H9 (cell line): ENCODE data around the gene UPK3B. TPM values are rescaled to one million over a fixed set of nuclear protein-coding genes. Genes with fewer than 3 reads are reported as not detected.
"Not testable (repeated sequence)": the region's sequence is repeated elsewhere in the genome, so short reads cannot be mapped to it uniquely, and the experiment has no call there.

Source experiments
- DNase-seq: peaks from one replicate; pipeline ENCODE4 v3.0.0-alpha.2; 2017
- H2AFZ ChIP-seq: one replicate; pipeline ENCODE4 v1.6.1; 2013; ENCODE audit warnings: mild to moderate bottlenecking, low read length, control low read depth, moderate library complexity
- H2AK5ac ChIP-seq: 2 replicates; pipeline ENCODE4 v1.6.1; 2013; ENCODE audit warnings: low read length, control low read depth, mixed read lengths; ENCODE audit not compliant: insufficient read length
- H2BK120ac ChIP-seq: one replicate; pipeline ENCODE4 v1.6.1; 2013; ENCODE audit warnings: low read depth, mild to moderate bottlenecking, low read length, control low read depth, inconsistent platforms; ENCODE audit not compliant: poor library complexity, severe bottlenecking
- H2BK12ac ChIP-seq: 2 replicates; pipeline ENCODE4 v1.6.1; 2013; ENCODE audit warnings: low read length, control low read depth, mixed read lengths, low read depth; ENCODE audit not compliant: insufficient read length
- H2BK15ac ChIP-seq: 2 replicates; pipeline ENCODE4 v1.6.1; 2013; ENCODE audit warnings: low read depth, low read length, control low read depth
- H2BK20ac ChIP-seq: one replicate; pipeline ENCODE4 v1.6.1; 2013; ENCODE audit warnings: low read depth, mild to moderate bottlenecking, low read length, control low read depth, inconsistent platforms; ENCODE audit not compliant: poor library complexity, severe bottlenecking
- H2BK5ac ChIP-seq: 2 replicates; pipeline ENCODE4 v1.6.1; 2013; ENCODE audit warnings: low read length, control low read depth, mixed read lengths; ENCODE audit not compliant: insufficient read length
- H3K14ac ChIP-seq: 2 replicates; pipeline ENCODE4 v1.6.1; 2013; ENCODE audit warnings: low read length, control low read depth; ENCODE audit not compliant: insufficient read depth
- H3K18ac ChIP-seq: 2 replicates; pipeline ENCODE4 v1.6.1; 2013; ENCODE audit warnings: low read depth, mild to moderate bottlenecking, mixed read lengths, low read length, control low read depth; ENCODE audit not compliant: insufficient read length
- H3K23ac ChIP-seq: 2 replicates; pipeline ENCODE4 v1.6.1; 2013; ENCODE audit warnings: low read length, control low read depth, mixed read lengths, low read depth; ENCODE audit not compliant: insufficient read length
- H3K23me2 ChIP-seq: 2 replicates; pipeline ENCODE4 v1.6.1; 2013; ENCODE audit warnings: low read depth, mild to moderate bottlenecking, mixed read lengths, low read length, control low read depth; ENCODE audit not compliant: insufficient read length, poor library complexity, severe bottlenecking
- H3K27ac ChIP-seq: 2 replicates; pipeline ENCODE4 v1.5.1; 2013; ENCODE audit warnings: low read length, control low read depth, mixed read lengths, low read depth; ENCODE audit not compliant: insufficient read length
- H3K27me3 ChIP-seq: 2 replicates; pipeline ENCODE4 v1.6.1; 2013; ENCODE audit warnings: low read length, control low read depth, inconsistent platforms; ENCODE audit not compliant: insufficient read depth
- H3K4ac ChIP-seq: 2 replicates; pipeline ENCODE4 v1.6.1; 2013; ENCODE audit warnings: low read depth, mild to moderate bottlenecking, control low read depth, inconsistent platforms, low read length, moderate library complexity
- H3K4me1 ChIP-seq: 2 replicates; pipeline ENCODE4 v1.6.1; 2013; ENCODE audit warnings: low read length, control low read depth, inconsistent platforms; ENCODE audit not compliant: insufficient read depth
- H3K4me2 ChIP-seq: 2 replicates; pipeline ENCODE4 v1.6.1; 2013; ENCODE audit warnings: low read length, control low read depth, mixed read lengths; ENCODE audit not compliant: insufficient read length, insufficient read depth
- H3K56ac ChIP-seq: 2 replicates; pipeline ENCODE4 v1.6.1; 2013; ENCODE audit warnings: low read depth, mild to moderate bottlenecking, mixed read lengths, low read length, control low read depth; ENCODE audit not compliant: insufficient read length
- H3K79me1 ChIP-seq: 2 replicates; pipeline ENCODE4 v1.6.1; 2013; ENCODE audit warnings: low read depth, mild to moderate bottlenecking, moderate library complexity, low read length, control low read depth, inconsistent platforms; ENCODE audit not compliant: insufficient read depth, poor library complexity, severe bottlenecking
- H3K79me2 ChIP-seq: 2 replicates; pipeline ENCODE4 v1.6.1; 2013; ENCODE audit warnings: low read length, control low read depth, inconsistent platforms; ENCODE audit not compliant: insufficient read depth
- H3K9ac ChIP-seq: 2 replicates; pipeline ENCODE4 v1.6.1; 2013; ENCODE audit warnings: low read length, control low read depth, mixed read lengths; ENCODE audit not compliant: insufficient read length; ENCODE audit errors: extremely low read depth
- H3K9me3 ChIP-seq: one replicate; pipeline ENCODE4 v1.6.1; 2013; ENCODE audit warnings: low read depth, low read length, inconsistent platforms; ENCODE audit not compliant: control insufficient read depth
- H3T11ph ChIP-seq: one replicate; pipeline ENCODE4 v1.6.1; 2013; ENCODE audit warnings: mild to moderate bottlenecking, low read length, control low read depth, inconsistent platforms
- H4K20me1 ChIP-seq: one replicate; pipeline ENCODE4 v1.6.1; 2013; ENCODE audit not compliant: control insufficient read depth, insufficient read length, insufficient read depth
- H4K5ac ChIP-seq: 2 replicates; pipeline ENCODE4 v1.6.1; 2013; ENCODE audit warnings: low read depth, mild to moderate bottlenecking, mixed read lengths, low read length, control low read depth; ENCODE audit not compliant: insufficient read length
- H4K8ac ChIP-seq: replicated peaks from 2 replicates; pipeline ENCODE4 v1.6.1; 2013; ENCODE audit warnings: low read length, control low read depth, mixed read lengths, low read depth; ENCODE audit not compliant: insufficient read length
- H4K91ac ChIP-seq: 2 replicates; pipeline ENCODE4 v1.6.1; 2013; ENCODE audit warnings: low read depth, mild to moderate bottlenecking, moderate library complexity, mixed read lengths, low read length, control low read depth; ENCODE audit not compliant: insufficient read length
- H3K27ac Mint-ChIP-seq, 3 experiments: 2 replicates in 2 of 3; 3 replicates in 1 of 3; pipeline ENCODE4 v1.8.0; 2020 to 2021; ENCODE audit warnings: mixed read lengths in 3 of 3, mild to moderate bottlenecking in 1 of 3, moderate library complexity in 1 of 3
- H3K27me3 Mint-ChIP-seq: 2 replicates; pipeline ENCODE4 v1.8.0; 2021; ENCODE audit warnings: low read depth, mild to moderate bottlenecking, moderate library complexity, mixed read lengths
- H3K36me3 Mint-ChIP-seq, 3 experiments: 2 replicates in 2 of 3; 3 replicates in 1 of 3; pipeline ENCODE4 v1.8.0; 2020 to 2021; ENCODE audit warnings: low read depth in 3 of 3, mixed read lengths in 3 of 3; ENCODE audit not compliant: insufficient read depth in 1 of 3
- H3K4me1 Mint-ChIP-seq, 2 experiments: 2 replicates each; pipeline ENCODE4 v1.8.0; 2020; ENCODE audit warnings: mixed read lengths in 2 of 2
- H3K4me3 Mint-ChIP-seq, 2 experiments: 2 replicates in 1 of 2; 3 replicates in 1 of 2; pipeline ENCODE4 v1.8.0; 2020 to 2021; ENCODE audit warnings: mild to moderate bottlenecking in 2 of 2, mixed read lengths in 2 of 2, moderate library complexity in 1 of 2
- H3K9me3 Mint-ChIP-seq, 2 experiments: 2 replicates in 1 of 2; 3 replicates in 1 of 2; pipeline ENCODE4 v1.8.0; 2020; ENCODE audit warnings: mild to moderate bottlenecking in 2 of 2, mixed read lengths in 2 of 2, moderate library complexity in 1 of 2
- WGBS: extraction: QIAGEN DNeasy Blood & Tissue Kit; methylation state at CpG from one replicate; pipeline ENCODE4 v1.1.7; 2013; ENCODE audit warnings: missing lambda C conversion rate, low lambda C conversion rate, mixed read lengths; ENCODE audit not compliant: insufficient read length; ENCODE audit errors: extremely low coverage; 5-methylcytosine and 5-hydroxymethylcytosine counted together
- total RNA-seq: library from RNA; stranded (reverse); gene quantifications from 2 replicates; pipeline ENCODE4 v1.2.1, GENCODE V29; 2021

Gene UPK3B
- total RNA-seq, 1 experiment from 2014 or later = 3.5 TPM

- H3K14ac ChIP-seq, H3K79me2 ChIP-seq, H2BK15ac ChIP-seq, H3K4me1 ChIP-seq, H3K4me1 Mint-ChIP-seq, H3K9me3 Mint-ChIP-seq, H3K4me2 ChIP-seq, H3T11ph ChIP-seq, H4K91ac ChIP-seq, H3K27me3 ChIP-seq, H4K5ac ChIP-seq, H2BK5ac ChIP-seq, H3K27ac ChIP-seq, H3K9ac ChIP-seq, H2BK120ac ChIP-seq, H4K8ac ChIP-seq, H3K27me3 Mint-ChIP-seq, H3K18ac ChIP-seq, H3K56ac ChIP-seq, H3K9me3 ChIP-seq, H2AK5ac ChIP-seq, H3K4me3 Mint-ChIP-seq, H3K27ac Mint-ChIP-seq, H3K23me2 ChIP-seq, H2BK20ac ChIP-seq, H2AFZ ChIP-seq, H2BK12ac ChIP-seq, H4K20me1 ChIP-seq, H3K23ac ChIP-seq, DNase-seq, H3K4ac ChIP-seq, H3K79me1 ChIP-seq: not testable (repeated sequence)
- WGBS = no CpG with 5 or more reads among the region's 20 CpGs
- peaks cover 10 to 18% (median 15%) of the 10 kb centered on the region in 3 experiments; a peak in 6 of 7 replicates for H3K36me3 Mint-ChIP-seq
Measured at GRCh38 chr7:76485822-76486610, 24.3 kb upstream of the UPK3B start.

DNA sequence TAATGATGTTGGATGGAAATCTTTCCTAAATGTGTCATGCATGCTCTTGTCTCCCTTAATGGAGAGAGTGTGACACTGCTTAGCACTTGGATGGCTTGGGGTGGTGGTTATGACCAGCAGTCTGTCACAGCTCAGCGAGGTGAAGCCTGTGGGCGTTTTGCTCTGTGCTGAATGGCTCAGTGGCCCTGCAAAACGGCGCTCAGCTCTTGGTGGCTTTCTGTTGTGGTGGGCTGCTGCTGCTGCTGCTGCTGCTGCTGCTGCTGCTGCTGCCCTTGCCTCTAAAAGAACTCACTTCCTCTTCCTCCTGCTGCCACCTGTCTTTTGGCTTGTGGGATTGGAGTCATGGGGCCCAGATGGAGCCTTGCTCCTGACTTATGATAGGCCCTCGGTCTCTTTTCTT lies 23.7 kb upstream of the UPK3B start:
- H2BK20ac ChIP-seq, H3K4me2 ChIP-seq, H2AK5ac ChIP-seq, H3K23ac ChIP-seq, H3K4ac ChIP-seq, H3K9ac ChIP-seq, H4K5ac ChIP-seq, H3K56ac ChIP-seq, H2AFZ ChIP-seq, H3K27me3 ChIP-seq, H3K23me2 ChIP-seq, H4K91ac ChIP-seq, H3K9me3 Mint-ChIP-seq, H4K20me1 ChIP-seq, H3K9me3 ChIP-seq, H3K79me2 ChIP-seq, H2BK5ac ChIP-seq, H3K4me1 Mint-ChIP-seq, H2BK12ac ChIP-seq, H3K79me1 ChIP-seq, H3K14ac ChIP-seq, H3K4me3 Mint-ChIP-seq, H4K8ac ChIP-seq, H2BK15ac ChIP-seq, H2BK120ac ChIP-seq, H3K4me1 ChIP-seq, H3K18ac ChIP-seq, H3K27ac Mint-ChIP-seq, H3K27me3 Mint-ChIP-seq, H3K27ac ChIP-seq, H3T11ph ChIP-seq, DNase-seq: not testable (repeated sequence)
- WGBS = no CpG with 5 or more reads among the region's 5 CpGs
- peaks cover 10 to 18% (median 15%) of the 10 kb centered on the region in 3 experiments; a peak in 6 of 7 replicates for H3K36me3 Mint-ChIP-seq
